Ammon's horn (tissue), 1 donor: ENCODE results near the gene PMM1.
"Not testable (repeated sequence)": the region's sequence is repeated elsewhere in the genome, so short reads cannot be mapped to it uniquely, and the experiment has no call there.

ENCODE experiments used
- DNase-seq: peaks from one replicate; pipeline ENCODE4 v3.0.0-alpha.2; 2016; ENCODE audit warnings: low spot score

The PMM1 gene

DNA sequence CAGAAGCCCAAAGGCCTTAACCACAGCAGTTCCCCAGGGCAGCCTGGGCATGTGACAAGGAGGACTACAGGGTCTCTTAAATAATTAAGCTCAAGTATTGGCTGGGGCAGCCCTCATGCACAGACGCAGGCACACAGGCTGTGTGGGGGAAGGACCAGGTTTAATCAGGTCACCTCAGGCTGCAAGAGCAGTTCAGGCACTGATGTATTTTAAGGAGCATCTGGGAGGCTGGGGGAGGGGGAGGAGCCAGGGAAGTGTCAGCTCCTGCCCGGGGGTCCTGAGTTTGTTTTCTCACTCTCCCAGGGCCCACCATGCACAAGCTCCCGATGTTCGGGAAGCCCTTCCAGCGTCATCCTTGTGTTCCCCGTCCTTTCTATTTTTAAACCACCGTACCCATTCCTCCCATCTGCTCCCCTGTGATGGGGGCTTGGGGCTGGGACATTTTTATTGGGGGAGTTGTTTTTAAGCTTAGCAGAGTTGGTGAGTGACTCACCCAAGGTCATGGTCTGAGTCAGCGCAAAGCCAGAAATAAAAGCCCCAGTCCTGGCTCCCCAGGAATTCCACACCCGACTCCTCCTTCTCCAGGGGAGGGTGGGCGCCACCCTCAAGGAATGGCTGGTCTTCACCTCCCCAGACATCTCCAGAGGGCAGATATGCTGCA, 26.5 kb downstream of the PMM1 start:
- DNase-seq = no peak

DNA sequence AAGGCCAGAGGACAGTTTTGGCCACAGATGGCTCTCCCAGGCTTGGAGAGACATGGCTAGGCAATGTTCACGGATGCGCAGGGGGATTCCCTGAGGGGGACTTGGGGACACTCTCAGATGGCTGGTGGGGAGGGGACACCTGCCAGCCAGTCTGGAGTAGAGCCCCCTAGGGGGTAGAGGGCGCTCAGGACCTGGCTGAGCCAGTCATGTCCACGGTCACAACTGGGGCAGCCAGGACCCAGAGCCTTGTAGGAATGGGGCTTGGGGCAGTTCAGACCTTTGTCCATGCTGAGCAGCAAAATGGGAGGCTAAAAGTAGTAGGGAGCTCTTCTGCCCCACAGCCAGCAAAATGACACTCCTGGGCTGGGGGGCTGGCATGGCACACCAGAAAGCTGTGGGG, 27.2 kb downstream of the PMM1 start:
- DNase-seq = no peak

DNA sequence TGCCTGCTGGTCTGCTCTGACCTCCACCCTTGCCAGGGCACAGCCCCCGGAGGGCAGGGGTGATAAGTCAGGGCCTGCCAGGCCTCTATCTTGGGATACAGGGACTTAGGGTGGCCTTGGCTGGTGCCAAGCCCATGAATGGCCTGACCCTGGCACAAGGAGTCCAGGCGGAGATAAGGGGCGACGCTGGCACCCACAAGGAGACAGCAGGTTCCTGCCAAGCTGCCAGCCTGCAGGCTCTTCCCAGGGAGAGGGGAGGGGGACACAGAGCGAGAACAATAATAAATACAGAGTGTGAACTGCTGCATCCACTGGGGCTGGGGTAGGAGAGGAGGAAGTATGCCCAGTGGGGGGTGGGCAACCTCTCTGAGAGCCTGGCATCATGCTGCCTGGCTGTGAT, 27.9 kb downstream of the PMM1 start:
- DNase-seq = no peak

DNA sequence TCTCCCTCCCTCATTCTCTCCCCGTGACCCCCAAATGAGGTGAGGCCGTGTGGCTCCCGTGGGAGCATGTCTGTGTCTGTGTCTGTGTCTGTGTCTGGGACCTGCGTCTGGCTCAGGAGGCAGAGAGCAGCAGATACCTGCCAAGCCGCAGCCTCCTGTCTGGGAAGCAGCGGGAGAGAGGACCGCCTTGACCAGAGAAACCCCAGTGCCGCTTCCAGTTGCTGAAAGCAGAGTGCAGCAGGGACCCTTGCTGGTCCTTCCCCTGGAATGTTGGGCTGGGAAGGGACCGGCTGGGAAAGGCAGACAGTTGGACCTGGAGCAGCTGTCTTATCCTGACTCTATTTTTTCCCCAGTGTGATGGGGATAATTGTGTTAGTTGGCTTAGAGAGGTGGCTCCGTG, 28.3 kb downstream of the PMM1 start:
- no peak for DNase-seq

DNA sequence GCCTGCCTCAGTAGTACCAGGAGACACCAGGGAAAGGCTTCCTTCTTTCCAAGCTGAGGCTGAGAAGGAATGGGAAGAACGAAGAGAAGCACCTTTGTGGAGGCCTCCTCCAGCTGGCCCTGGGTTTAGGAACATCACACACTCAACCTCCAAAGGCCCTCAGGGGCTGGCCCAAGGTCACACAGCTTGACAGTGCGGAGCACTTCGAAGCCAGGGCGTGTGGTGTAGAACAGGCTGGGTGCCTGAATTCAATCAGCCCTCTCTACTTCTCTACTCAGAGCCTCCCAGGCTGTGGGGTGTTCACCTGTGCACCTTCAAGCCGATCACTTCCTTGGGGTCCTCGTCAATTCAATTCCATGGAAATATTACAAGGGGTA, 29.6 kb downstream of the PMM1 start:
- DNase-seq = no peak

DNA sequence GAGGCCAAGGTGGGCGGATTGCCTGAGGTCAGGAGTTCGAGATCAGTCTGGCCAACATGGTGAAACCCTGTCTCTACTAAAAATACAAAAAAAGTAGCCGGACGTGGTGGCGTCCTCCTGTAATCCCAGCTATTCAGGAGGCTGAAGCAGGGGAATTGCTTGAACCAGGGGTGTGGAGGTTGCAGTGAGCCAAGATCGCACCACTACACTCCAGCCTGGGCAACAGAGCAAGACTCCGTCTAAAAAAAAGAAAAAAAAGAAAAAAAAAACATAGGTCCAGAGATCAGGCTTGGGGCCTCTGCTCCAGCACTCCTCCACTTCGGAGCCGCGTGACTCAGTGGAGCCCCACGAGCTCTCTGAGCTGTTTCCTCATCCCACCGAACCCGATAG, 31.4 kb downstream of the PMM1 start:
- DNase-seq = not testable (repeated sequence)

DNA sequence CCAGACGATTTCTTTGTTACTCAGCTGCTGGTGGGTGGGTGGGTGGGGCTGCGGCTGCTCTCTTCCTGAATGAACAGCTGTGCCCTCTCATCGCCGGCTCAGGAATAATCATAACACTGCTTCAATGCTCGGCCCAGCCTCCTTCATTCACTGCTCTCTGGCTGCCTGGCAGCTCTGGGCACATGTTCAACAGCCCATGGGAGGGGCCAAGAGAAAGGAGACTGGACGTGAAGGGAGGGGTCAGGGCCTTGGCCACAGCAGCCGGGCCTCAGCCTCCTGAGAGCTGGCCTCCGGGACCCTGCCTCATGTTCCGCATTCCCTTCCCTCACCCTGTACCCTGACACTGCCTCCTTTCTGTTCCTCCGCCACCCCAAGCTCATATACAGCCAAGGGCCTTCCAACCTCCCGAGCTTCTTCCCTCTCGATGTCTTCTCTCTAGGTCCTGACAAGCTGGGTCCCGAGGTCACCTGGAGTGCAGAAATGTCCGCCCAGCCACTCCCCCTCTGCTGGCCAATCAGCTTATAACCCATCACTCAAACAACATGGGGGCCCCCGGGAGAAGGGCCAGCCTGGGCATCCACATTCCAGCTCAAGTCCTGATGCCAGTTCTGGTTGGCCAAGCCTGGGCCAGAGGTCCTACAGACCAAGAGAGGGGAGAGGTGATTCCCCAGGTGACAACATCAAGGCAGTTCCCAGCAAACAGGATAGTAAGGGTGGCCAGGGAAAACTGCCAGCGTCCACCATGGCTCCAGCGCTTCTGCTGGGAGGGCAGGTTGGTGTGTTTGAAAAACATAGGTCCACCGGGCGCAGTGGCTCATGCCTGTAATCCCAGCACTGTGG, 32.0 kb downstream of the PMM1 start:
- DNase-seq = peak; percentile 84

DNA sequence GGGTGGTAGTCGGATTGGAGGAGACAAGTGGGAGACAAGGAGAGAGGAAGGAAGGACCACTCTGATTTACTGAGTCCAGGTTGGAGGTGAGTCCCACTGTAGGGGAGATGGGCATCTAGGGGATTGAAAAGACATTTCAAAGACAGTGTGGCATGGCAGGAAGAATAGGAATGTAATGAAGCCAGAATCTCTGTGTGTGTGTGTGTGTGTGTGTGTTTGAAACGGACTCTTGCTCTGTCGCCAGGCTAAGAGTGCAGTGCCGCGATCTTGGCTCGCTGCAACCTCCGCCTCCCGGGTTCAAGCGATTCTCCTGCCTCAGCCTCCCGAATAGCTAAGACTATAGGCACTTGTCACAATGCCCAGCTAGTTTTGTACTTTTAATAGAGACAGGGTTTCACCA, 33.1 kb downstream of the PMM1 start:
- DNase-seq = no peak

DNA sequence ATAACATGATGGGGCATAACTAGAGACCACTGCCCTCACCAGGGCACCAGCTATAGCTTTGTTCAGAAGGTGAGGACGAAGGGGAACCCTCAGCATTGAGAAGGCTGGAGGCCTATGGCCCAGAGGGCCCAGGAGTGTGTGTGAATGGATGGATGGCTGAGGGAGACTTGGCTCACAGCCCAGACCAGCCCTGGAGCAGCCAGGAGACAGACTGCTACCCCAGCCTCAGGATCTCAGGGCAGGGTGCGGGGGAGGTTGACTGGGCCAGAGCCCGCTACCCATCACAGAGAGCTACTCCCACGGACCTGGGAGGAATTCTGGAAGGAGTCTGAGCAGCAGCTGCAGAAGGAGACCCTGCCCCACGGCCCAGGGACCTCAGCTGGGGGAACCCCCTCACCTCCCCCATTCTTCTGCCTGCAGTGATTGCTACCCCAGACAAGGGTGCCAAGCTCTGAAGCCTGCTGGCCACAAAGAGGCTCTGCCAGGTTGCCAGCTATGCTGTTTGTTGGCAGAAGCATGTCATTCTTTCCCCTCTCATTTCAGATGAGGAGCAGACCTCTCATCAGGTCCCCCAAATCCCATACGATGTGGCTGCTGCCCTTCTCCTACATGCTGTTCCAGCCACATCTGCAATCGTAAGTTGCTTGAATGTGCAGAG, 34.2 kb downstream of the PMM1 start:
- DNase-seq = no peak

DNA sequence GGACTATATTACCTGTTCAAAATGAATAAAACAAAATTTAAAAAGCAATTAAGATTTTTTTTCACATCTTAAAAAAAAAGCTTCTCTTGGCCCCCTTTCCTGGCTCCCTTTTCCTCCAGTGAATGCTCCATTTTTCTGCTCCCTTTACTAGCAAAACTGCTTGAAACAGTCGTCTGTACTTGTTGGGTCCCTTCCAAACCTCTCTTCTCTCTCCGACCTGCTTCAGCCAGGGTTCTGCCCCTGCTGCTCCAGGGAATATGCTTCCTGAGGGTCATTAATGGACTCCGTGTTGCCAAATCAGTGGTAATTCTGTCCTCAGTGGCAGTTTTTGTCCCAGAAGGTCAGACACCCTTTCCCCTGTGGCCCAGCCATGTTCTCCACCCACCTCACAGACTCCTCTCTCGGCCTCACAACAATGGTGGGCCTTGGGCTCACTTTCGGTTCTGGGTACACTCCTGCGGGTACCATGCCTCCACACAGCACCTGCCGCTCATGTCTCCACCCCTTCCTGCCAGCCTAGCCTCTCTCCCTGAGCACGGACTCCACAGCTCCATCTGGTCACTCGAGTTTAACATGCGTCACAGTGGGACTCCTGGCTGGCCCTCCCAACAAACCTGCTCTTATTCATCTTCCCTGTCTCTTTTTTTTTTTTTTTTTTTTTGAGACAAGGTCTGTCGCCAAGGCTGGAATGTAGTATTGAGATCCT, 37.6 kb downstream of the PMM1 start:
- DNase-seq = no peak

DNA sequence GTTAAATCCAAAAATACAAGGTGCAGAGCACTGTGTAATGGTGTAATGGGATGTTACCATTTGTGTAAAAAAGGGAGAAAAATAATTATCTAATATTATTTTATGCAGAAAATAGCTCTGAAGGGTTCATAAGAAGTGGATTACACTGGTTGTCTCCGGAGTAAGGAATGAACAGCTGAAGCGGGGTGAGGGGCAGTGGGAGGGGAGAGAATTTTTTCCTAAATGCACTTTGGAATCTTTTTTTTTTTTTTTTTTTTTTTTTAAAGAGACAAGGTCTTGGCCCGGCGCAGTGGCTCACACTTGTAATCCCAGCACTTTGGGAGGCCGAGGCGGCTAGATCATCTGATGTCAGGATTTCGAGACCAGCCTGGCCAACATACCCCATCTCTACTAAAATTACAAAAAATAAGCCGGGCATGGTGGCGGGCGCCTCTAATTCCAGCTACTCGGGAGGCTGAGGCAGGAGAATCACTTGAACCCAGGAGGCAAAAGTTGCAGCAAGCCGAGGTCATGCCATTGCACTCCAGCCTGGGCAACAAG, 38.6 kb downstream of the PMM1 start:
- no peak for DNase-seq

DNA sequence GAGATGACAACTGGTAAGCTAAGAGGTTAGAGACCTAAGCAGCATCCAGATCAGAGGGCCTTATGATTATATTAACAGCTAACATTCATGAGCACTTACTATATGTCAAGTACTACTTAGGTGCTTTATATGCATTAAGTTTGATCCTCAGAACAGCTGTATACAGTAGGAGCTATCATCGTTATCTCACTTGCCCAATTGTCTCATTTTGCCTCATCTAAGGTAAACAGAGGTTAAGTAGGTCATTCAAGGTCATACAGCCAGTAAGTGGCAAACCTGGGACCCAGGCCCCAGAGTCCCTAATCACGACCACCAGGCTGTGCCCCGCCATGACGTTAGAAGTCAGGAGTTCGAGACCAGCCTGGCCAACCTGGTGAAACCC, 40.8 kb downstream of the PMM1 start:
- no peak for DNase-seq

DNA sequence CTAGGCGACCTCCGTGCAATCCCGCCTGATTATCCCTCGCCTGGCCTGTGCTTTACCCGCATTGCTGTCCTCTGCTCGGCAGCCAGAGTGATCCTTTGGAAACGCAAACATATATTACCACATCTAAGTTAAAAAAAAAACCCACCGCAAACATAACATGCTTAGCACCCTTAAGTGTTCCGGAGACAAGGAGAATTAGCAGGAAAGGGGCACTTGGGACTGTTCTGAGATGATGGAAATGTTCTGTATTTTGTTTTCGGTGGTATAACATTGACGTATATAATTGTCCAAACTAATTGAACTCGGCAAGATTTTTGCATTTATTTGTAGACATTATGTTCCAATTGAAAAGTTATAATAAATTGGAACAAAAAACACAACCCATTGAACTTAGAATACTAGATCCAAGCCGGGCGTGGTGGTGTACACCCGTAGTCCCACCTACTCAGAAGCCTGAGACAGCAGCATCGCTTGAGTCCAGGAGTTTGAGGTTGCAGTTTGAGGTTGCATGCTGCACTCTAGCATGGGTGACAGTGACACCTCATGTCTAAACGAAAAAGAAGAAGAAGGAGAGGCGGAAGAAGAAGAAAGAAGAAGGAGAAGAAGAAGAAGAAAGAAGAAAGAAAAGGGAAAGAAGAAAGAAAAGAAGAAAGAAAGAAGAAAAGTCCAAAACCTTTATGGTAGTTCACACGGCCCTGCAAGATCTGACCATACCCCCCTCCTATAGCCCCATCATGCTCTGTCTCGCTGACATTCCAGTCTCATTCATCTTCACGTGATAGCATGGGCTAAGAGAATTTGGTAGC, 44.8 kb downstream of the PMM1 start:
- DNase-seq = no peak

DNA sequence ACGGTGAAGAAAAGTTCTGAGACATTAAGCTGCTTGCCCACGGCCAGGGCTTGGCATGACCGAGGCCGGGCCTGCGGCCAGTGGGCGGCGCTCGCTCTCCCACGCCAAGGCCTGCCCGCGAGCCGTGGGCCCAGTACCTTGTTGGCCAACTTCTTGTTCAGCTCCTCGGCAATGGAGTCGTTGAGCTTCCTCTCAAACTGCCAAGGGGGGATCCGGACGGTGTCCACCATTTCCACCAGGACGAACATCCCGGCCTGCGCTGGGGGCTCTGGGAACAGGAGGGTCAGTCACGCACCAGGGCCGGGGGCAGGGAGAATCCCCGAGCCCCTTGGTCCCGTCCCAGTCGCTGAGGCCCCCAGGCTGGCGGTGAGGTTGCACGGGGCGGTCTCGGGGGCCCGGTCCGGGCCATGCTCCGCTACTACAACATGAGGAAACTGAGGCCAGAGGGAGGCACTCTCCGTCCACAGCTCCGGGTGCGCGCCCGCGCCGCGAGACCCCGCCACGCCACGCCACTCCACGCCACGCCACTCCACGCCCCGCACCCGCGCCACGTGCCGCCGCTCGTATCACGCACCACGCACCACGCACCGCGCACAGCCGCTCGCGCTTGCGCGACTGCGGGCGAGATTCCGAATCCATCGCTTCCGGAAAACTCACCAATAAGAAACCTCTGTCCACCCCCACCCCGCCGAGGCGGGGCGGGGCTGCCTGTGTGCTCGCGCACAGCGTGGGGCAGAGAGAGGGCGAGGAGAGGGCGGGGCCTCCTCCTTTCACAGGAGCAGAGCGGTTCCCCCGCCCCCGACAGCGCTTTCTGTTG, 45.6 kb downstream of the PMM1 start, which contains the start of gene POLR3H:
TSS of gene POLR3H (minus strand) at position 617 of the 817 bp plus-strand sequence. CDS start at position 248, 369 bp downstream.
- peak; percentile 99 for DNase-seq

DNA sequence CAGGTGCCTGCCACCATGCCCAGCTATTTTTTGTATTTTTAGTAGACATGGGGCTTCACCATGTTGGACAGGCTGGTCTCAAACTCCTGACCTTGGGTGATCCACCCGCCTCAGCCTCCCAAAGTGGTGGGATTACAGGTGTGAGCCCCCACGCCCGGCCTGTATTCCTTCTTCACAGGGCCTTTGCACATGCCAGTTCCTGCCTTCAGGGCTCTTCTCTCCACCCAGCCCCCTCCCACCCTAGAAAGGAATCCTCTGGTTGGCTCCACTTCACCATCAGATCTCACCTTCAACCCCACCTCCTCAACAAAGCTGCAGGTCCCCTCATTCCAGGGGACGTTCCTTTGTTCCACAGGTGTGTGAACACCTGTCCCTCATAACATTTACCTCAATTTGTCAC, 47.4 kb downstream of the PMM1 start:
- no peak for DNase-seq

DNA sequence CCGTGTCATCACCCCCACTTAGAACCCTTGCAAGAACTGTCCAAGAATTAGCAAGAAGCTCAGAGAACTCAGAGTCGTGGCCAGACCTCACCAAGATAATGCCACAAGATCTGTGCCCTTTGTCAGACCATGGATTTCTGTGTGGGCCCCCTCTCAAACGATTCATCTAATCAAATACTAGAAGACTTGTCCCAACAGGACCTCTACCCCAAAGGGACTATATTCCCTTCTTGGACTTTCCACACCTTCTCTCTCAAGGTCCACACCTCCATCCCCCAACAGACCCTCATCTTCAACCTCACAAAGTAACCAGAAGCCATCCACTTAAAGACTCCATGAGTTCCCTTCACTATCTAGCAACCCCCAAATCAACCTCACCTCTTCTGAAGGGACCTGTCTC, 48.2 kb downstream of the PMM1 start:
- DNase-seq = no peak

DNA sequence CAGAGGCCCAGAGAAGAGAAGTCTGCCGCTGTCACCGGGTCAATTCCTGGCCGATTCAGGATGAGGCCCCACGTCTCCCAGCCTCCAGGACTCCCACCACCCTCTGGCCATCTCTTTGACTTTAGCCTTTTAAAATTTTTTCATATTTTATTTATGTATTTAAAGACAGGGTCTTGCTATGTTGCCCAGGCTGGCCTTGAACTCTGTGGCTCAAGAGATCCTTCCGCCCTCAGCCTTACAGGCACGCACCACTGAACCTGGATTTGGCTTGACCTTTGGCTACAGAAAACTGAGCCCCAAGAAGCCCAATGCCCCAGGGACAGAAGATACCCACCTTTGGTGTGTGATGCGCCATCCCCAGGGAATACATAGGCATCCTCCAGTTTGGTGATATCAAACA, 49.3 kb downstream of the PMM1 start:
- DNase-seq = no peak

DNA sequence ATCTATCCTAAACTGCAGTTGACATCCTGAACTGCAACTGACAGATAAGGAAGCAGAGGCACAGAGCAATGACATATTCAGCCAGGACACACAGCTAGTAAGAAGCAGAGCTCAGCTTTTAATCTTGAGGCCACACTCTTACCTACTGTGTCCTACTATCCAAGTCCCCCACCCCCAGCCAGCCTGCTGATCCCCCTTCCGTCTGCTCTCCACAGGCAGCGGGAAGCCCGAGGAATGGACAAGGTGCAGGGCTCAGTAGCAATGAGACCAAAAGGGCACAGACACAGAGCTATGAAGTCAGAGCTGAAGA, 49.7 kb downstream of the PMM1 start:
- DNase-seq = no peak

DNA sequence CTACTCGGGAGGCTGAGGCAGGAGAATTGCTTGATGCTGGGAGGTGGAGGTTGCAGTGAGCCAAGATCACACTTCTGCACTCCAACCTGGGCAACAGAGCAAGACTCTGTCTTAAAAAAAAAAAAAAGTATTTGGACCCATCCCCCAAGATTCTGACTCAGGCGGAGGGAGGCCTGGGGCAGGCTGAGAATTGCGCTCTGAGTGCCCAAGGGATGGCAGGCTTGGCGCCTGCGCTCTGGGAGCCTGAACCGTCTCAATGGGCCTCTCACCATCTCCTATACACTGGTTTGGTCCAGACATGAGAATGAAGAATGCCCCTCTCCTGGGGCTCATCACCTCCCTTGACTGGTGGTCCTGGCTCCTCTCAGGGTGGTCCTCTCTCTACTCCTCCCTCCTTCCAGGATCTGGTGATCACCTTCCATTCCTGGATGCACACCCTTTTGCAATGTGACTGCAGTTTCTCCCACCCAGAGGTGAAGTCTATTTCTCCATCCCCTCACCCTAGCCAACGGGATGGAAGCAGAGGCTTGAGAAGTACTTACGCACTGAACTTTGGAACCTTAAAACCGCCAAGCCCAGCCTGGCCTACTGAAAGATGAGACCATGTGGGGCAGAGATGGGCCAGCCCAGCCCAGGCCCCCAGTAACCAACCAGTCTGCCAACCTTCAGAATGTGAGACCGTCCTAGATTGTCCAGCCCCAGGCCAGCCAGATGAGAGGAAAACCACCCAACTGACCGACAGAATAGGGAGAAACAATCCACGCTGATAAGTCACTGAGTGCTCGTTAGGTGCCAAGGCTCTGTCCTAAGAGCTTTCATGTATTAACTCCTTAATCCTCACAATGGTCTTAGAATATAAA, 50.3 kb downstream of the PMM1 start:
- DNase-seq = no peak

DNA sequence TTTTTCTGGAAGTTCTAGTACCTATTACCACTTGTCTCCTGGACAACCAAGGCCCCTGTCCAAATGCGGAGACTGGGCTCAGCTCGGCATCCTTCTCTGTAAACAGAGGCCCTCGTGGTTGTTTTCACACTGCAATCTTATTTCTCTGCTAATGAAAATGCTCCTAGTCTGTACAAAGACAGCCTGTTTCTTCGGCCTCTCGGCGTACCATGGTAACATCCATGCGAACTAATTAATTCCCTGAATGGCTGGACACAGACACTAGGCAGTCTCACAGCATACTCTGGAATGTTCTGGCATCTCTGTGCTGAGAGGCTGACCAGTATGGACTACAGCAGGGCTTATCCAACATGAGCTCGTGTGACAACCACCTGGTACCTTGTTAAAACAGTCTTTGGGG, 51.1 kb downstream of the PMM1 start:
- peak; percentile 87 for DNase-seq
